Right hindlimb (tissue), 1 donor: ENCODE data around the gene PAXX.

Experiments used
- DNase-seq: peaks from one replicate; pipeline ENCODE4 v3.0.0-alpha.2; 2018

The PAXX gene

DNA sequence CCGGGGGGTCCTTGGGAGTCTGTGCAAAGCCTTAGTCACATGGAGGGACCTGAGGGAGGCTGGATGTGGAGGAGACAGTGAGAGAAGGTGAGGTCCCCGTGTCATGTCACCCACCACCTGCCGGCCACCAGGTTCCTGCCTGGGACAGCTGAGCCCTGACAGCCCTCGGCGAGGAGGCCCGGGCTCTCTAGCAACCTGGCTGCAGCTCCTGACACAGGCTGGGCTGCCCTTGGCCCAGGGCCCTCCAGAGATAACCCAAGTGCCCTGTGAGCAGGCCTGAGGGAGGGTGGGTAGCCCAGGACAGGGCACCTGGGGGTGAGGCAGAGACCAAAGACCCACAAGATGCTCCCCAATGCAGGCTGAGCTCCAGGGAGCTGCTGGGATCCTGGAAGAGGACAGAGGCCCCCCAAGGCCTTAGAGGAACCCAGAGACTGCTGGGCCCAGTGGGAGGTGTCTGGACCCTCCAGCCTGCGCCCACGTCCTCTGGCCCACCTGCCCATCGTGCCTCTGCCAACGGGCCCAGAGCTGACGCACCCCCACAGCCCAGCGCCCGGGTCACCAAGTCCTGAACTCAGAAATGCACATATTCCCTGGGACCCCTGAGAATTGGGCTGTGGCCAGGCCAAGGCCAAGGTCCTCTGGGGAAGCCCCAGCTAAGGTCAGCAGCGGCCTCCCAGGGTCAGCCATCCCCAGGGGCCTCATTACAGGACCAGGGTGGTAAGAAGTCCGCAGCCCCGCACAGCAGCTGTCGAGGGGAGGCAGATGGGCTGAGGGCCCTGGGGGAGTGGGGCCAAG is 23.7 kb upstream of the PAXX start:
- DNase-seq: no peak

DNA sequence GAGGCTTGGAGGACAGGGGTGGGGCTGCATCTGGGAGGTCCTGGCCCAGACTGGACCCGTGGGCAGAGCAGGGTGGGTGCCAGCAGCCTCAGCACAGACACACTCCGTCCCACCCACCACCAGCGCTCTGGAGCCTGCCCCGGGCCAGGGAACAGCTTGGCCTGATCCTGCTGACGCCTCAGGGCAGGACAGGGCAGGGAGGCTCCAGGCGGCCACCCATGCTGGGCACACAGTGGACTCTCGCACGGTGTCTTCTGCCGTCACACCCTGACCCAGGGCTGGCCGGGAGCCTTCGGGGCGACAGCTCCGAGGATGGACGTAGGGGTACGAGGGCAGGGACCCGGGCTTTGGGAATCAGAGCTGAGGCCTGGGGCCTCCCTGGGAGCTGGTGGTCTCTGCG is 23.1 kb upstream of the PAXX start:
- DNase-seq: no peak

DNA sequence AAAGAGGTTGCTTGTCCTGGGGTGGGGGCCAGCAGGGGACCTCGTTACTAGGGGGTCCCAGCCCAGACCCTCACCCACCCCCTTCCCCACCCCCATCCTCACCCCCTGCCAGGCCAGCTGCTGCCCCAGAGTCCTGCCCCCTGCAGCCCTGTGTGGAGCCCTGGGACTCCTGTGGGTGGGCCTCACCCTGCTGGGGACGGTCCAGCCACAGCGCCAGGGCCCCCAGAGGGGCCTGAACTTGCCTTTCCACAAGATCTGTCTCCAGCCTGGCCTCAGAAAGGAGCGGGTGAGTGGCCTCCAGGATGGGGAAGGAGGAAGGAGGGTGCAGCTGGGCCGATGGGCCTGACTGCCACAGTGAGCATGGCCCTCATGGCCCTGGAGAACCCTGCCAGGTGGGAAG is 22.4 kb upstream of the PAXX start:
- no peak for DNase-seq

DNA sequence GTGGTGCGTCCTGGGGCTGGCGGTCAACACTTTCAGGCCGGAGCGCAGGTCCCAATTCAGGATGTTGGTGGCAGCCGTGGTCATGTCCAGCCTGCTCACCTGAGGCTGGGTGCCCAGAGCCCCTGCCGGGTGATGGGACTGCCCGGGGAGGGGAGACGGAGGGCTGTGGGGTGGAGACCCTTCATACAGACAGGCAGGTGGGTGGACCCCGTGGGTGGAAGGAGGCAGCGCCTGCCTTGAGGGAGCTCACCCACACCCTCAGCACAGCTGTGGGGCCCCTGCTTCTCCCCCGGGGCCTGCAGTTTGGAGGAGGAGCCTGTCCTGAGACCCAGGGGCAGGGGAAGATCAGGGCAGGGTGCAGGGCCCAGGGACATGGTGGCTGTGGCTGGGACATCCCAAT is 21.9 kb upstream of the PAXX start:
- no peak for DNase-seq

DNA sequence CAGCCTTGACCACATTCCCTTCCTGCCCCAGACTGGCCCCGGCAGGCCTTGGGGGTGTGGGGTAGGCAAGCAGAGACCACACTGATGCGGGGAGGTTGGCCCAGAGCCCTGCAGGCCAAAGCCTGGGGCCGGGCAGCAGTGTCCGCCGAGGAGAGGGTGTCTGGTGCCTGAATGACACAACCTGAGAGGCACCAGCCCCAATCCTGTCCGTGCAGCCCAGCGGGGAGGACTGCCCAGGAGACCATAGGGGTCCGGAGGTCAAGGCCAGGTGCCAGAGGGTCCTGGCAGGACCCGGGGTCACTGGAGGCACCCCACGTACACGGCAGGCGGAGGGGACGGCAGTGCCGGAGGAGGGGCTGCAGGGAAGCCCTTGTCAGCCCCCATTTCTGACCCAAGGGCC is 20.5 kb upstream of the PAXX start:
- DNase-seq: no peak

DNA sequence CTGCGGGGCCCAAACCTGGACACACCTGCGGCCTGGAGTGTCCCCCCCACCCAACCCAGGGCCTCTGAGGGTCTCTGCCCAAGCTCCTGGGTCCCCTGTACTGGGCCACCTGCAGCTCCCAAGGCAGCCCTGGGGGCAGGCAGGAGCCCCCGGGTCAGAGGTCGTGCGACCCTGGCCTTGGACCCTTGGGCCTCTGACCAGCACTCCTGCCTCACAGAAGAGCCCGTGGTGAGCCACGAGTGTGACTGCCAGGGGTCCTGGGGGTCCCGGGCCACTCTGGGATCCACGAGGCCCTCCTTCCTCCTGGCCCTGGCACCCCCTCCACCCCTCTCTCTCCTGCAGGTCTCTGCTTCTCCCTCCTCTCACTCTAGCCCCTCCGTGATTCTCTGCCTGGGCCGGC is 19.9 kb upstream of the PAXX start:
- no peak for DNase-seq

DNA sequence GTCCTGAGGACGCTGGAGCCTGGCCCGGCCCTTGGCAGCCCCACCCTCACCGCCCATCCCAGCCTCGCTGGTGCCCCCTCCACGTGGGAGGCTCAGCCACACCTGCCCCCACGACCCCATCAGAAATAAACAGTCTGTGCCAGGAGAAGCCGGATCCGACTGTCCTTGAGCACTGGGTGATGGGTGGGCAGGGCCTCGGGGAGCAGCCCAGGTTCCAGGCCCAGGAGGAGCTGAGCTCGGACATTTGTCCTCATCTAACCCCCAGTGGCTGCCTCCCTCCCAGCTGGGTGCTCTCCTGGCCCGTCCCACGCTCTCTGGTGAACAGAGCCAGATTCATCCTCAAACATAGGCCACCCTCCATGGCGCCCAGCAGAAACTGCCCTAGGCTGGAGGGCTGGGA is 19.5 kb upstream of the PAXX start:
- no peak for DNase-seq

DNA sequence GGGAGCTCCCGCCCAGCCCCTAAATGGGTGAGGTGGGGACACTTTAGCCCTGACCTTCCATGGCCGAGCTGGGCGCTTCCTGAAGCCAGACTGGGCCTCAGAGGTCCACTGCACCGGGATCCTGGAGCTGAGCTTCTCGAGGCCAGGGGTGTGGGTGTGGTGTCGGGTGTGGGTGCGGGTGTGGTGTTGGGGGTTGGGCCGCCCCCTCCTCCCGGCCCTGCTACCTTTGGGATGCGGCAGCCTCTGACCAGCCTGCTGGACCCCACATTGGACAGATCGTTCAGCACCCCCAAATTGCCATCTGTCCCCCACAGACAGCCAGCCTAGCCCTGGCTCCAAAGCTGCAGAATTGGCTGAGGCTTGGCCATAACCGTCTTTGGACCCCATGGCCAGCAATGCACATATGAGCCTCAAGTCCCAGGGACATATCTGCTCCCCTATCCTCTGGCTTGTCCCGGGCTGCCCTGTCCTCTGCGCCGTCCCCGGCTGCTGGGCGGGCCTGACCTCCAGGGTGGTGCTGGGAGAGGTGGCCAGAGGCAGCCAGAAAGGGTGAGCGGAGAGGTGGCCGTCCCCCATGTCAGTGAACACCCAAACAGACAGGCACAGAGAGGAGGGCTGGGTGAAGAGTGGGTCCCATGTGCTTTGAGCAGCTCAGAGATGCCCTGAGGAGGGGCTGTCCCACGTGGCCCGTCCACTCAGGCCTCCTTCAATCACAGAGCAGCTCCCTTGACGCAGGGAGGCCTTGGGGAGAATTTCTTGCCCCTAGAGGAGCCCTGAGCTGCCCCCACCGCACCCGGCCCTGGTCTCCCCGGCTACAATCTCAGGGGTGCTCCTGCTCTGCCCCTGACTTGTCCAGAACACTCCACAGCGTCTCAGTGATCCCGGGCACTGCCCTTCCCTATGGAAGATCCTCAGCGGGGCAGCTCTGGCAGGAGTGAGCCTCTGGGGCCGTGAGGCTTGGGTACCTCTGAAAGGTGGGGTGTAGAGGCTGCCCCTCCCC is 18.3 kb upstream of the PAXX start:
- no peak for DNase-seq

DNA sequence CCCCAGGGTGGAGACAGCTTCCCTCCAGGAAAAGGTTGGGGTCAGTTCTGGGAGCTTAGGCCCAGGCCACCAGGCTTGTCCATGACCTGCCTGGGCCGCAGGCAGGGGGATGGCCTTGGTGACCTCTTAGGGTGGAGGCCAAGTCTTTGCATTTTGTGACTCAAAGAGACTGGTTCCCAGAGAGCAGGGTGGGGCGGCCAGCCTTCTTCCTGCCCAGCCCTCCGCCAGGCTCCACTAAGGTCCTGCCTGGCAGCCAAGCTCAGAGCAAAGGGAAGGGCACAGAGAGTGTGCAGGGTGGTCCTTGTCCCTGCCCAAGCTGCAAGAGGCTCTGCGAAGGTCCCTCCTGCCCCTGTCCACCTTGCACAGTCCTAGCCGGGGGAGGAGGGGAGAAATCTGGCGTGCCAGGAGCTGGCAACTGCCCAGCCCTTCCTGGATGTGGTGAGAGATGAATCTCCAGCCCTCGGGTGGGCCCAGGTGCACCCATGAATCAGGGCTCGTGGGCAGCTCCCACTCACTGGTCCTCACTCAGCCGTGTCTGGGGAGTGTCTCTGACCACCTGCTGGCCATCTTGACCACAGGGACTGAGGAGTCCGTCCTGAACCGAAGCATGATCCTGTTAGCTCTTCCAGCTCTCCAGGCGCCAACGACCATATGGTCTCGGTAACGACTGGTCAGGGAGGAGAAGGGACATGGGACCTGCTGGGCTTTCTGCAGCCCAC is 17.2 kb upstream of the PAXX start:
- no peak for DNase-seq

DNA sequence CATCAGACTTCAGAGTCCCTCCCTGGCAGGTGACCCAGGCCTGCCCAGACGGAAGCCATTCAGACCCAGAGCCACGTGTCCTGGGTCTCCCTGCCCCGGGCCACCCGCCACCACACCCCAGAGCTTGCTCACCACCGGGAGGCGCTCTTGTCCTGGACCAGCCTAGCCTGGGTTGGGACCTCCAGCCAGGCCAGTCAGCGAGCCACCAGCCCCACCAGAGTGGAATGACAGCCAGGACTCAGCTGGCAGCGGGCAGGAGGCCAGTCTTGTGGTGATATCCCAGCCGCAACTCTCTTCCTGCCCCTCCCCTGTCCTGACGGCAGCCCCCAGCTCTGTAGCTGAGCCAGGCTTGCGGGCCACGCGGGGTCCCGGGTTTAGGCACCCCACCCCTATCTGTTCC is 16.6 kb upstream of the PAXX start:
- peak; percentile 65 for DNase-seq

DNA sequence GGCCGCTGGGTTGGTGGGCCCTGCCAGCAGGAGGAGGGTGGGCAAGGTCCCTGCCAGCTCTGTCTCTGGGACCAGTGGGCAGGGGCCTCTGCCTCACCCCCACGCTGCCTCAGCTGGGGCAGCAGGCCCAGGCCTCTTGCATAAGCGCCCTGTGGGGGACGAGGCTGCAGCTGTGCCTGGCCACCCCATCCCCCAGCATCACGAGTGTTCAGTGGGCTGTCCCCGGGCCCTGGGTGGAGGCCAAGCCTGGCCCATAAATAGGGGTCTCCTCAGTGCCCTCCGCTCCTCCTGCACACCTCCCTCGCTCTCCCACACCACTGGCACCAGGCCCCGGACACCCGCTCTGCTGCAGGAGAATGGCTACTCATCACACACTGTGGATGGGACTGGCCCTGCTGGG is 15.0 kb upstream of the PAXX start, which contains the start of gene PTGDS:
PTGDS (plus strand) TSS at position 282 of the 400 bp plus-strand sequence; CDS start at position 357, 75 bp downstream.
- DNase-seq: no peak

DNA sequence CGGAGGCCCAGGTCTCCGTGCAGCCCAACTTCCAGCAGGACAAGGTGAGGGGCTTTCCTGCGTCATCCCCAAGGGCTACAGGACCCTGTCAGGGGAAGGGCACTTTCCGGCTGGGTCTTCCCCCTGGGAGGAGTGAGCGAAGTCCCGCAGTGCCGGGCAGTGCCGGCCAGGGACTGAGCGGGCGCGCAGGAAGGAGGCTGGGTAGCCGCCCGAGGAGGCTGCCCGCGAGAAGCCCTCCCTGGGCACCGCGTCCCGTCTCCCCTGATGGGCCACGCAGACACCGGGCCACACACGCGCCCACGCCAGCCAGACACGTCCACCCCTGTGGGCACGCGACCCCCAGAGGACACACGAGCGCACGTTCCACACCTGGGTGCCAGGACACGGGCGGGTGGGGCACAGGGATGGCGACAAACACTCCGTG is 14.6 kb upstream of the PAXX start:
- DNase-seq: no peak

DNA sequence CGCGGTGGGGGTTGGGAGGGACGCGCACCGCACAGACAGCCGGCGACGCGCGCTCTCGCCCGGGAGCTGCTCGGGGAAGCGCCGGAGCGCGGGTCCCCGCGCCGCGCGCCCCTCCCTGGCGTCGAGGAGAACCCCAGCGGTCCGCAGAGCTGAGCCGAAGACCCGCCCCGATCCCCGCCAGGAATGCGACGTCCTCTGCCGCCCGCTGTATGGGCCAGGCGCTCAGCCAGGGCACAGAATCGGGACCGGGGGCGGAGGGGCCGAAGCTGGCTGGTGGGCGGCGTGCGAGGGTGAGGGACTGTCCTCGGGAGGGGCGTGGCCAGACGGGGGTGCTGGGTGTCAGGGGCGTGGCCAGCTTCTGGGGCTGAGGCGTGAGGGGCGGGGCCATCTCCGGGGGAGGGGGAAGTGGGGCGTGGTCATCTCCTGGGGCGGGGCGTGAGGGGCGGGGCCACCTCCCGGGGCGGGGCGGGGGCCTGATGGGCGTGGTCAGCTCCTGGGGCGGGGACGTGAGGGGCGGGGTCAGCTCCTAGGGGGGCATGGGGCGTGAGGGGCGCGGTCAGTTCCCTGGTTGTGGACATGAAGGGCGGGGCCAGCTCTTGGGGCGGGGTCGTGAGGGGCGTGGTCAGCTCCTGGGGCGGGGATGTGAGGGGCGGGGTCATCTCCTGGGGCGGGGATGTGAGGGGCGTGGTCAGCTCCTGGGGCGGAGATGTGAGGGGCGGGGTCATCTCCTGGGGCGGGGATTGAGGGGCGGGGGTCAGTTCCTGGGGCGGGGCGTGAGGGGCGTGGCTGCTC is 14.0 kb upstream of the PAXX start:
- peak; percentile 68 for DNase-seq

DNA sequence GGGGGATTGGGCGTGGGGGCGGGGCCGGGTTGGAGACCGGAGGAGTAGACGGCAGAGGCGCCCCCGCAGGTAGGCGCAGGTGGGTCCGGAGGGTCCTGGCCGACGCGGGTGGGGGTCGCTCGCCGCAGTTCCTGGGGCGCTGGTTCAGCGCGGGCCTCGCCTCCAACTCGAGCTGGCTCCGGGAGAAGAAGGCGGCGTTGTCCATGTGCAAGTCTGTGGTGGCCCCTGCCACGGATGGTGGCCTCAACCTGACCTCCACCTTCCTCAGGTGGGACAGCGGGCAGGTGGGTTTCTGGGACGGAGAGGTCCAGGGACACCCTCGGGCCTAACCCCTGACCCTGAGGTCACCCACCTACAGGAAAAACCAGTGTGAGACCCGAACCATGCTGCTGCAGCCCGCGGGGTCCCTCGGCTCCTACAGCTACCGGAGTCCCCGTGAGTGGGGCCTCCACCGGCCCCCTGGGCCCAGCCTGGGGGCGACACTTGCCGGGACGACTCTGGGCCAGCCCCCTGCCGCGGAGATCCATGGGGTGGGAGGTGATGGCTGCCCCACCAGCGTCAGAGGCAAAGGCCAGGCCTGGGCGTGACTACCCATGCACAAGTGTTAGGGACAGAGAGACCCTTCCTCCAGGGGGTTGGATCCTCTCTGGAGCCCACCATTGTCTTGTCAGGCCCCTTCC is 13.2 kb upstream of the PAXX start:
- DNase-seq: no peak

DNA sequence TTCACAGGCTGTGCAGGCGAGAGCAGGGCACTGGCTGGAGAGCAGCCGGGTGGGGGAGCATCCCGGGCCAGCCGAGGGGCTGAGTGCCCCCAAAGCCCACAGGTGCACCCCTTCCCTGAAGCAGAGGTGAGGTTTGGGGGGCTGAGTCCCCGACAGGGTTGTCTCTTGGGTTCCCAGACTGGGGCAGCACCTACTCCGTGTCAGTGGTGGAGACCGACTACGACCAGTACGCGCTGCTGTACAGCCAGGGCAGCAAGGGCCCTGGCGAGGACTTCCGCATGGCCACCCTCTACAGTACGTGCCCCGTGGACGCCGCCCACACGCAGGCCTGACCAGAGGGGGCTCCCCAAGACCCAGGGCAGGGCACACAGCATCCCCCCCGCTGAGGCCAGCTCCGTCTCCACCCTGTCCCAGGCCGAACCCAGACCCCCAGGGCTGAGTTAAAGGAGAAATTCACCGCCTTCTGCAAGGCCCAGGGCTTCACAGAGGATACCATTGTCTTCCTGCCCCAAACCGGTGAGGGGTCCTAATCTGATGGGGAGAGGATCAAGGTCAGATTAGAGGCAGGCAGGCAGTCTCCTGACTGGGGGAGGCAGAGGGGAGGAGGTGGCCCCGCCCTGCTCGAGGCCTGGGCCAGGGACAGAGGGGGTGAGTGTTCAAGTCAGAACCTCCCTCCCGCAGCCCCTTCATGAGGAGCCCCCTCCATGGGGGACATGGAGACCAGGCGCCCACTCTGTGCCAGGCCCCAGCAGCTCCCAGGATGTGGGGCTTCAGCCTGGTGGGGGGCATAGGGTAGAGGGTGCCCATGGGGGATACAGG is 12.2 kb upstream of the PAXX start:
- no peak for DNase-seq

DNA sequence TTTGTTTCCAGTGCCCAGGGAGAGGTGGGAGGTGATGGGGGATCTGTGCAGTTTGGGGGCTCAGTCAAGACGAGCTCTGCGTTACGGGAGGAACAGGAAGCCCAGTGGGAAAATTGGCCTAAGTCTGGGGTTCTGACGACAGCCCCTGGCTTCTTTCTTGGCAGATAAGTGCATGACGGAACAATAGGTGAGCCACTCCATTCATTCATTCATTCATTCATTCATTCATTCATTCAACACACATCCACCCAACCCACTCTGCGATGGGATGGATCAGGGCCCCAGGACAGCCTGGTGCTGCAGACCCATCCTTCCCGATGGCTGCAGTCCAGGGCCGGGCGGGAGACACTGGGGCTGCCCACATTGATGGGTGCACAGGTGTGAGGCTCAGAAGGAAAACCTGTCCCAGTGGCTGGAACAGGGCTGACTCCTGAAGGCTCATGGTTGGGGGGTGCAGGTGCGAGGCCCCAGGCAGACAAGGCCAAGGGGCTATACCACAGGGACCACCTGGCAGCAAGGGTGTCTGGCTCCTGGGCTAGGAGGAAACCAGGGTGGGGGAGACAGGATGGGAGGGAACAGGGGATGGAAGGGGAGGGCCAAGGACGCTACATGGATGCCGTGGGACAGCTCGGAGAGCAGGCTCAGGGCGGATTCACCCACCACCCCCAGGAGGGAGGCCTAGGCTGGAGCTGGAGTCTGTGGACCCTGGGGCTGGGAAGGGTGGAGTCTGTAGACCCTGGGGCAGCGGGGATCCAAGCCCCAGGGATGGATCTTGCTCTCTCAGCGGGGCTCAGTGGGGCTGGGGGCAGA is 11.3 kb upstream of the PAXX start:
- DNase-seq: no peak

DNA sequence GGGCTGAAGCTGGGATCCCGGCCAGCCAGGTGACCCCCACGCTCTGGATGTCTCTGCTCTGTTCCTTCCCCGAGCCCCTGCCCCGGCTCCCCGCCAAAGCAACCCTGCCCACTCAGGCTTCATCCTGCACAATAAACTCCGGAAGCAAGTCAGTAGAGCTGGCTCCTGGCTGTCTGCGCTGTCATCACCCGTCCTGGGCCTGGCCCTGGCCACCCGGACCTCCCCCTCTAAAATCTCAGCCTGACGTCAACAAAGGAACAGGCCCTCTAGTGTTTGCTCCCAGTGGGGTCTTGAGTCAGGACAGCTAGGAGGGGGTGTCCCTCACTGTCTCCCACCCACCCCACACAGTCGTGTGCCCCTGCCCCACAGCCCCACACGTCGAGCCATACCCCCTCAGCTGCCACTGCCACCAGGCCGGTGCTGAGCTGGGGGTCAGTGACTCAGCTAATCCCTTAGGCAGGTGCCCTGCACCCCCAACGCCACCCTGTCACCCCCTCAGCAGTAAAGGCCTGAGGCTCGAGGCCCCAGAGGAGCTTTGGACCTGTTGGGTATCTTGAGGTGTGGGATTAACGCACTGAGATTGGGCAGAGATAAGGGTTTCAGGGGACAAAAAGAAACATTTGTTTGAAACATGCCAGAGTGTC is 10.5 kb upstream of the PAXX start:
- DNase-seq: no peak

DNA sequence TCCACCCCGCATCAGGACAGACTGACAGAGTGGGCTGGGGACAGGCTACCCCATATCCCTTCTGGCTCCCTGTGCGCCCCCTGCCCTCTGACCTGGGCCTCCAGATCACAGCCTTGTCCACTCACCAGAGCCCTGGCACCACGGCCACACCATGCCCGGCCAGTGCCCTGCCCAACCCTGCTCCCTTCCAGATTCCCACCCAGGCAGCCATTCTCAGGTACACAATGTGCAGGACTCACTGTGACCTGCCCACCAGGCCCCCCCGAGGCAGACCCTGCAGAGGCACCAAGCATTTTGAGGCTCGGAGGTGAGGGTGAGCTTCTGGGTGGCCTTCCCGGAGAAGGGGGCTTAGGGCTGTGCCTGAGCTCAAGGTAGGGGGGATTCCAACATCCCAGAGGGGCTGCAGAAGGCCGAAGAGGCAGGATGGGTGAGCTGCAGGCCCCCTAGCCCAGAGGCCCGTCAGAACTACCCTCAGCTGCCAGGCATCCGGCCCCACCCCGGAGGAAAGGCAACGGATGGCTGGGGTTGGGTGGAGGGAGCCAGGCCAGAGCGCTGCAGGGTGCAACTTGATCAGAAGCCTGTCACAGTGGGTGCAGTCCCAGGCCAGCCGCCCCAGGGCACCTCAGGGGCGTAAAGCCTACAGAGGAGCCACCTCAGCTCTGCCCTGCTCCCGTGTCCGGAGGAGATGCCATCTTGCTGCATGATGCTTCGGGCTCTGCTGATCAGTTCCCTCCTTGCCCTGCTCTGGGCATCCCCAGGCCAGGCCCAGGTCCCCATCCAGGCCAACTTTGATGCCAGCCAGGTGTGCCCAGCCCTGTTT is 9.8 kb upstream of the PAXX start, which contains the start of gene LCNL1:
LCNL1 (plus strand) TSS at position 762 of the 820 bp plus-strand sequence. CDS start 594 bp downstream, outside the sequence.
- no peak for DNase-seq
